Keratinocyte (primary cell): ENCODE data around the gene CYP4A22.
"Not testable (repeated sequence)": the region's sequence is repeated elsewhere in the genome, so short reads cannot be mapped to it uniquely, and the experiment has no call there.

Experiments used
- EZH2 ChIP-seq: IDR thresholded peaks from one replicate; pipeline ENCODE4 v1.6.1; 2012; ENCODE audit warnings: inconsistent platforms, mild to moderate bottlenecking, low read length, moderate library complexity
- TF ChIP-seq, protein P1 (sequence below), 3 experiments: IDR thresholded peaks in 1 of 3; conservative IDR thresholded peaks in 1 of 3; optimal IDR thresholded peaks in 1 of 3; 2 replicates in 2 of 3; 3 replicates in 1 of 3; pipeline versions ENCODE3 to v1.5.1; 2011; ENCODE audit warnings: low read length in 3 of 3, mild to moderate bottlenecking in 3 of 3, moderate library complexity in 2 of 3, control low read depth in 1 of 3, inconsistent platforms in 1 of 3; ENCODE audit not compliant: insufficient read depth in 2 of 3; ENCODE audit errors: extremely low read depth in 1 of 3

DNA sequence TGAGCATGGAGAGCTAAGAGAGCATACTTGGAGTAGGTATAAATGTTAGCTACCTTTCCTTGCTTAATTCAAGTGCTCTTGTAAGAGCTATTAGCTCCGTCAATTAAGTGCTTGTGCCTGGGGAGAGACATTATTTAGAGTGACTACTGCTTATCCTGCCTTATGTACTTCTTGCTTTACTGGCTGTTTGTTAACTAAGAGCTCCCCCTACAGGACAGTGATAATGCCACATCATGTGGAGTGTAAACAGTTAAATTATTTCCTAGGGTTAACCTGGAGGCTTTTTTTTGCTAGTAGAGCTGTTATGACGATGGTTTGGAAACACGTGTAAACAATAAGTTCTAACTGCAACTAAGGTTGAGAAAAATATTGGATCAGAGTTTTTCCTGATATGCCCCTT lies 45.8 kb upstream of the CYP4A22 start:
- TF ChIP-seq, protein P1, sequence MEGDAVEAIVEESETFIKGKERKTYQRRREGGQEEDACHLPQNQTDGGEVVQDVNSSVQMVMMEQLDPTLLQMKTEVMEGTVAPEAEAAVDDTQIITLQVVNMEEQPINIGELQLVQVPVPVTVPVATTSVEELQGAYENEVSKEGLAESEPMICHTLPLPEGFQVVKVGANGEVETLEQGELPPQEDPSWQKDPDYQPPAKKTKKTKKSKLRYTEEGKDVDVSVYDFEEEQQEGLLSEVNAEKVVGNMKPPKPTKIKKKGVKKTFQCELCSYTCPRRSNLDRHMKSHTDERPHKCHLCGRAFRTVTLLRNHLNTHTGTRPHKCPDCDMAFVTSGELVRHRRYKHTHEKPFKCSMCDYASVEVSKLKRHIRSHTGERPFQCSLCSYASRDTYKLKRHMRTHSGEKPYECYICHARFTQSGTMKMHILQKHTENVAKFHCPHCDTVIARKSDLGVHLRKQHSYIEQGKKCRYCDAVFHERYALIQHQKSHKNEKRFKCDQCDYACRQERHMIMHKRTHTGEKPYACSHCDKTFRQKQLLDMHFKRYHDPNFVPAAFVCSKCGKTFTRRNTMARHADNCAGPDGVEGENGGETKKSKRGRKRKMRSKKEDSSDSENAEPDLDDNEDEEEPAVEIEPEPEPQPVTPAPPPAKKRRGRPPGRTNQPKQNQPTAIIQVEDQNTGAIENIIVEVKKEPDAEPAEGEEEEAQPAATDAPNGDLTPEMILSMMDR (optimal IDR thresholded peaks at IDR 0.05 in 1 of 3, IDR thresholded peaks at IDR 0.05 in 1 of 3, conservative IDR thresholded peaks at IDR 0.05 in 1 of 3; ENCODE audit: extremely low read depth in 1 of 3, insufficient read depth in 2 of 3, low read length in 3 of 3): peak in 2 of 3 experiments; percentile 9 to 18
- TF ChIP-seq EZH2: not testable (repeated sequence)
